GM19372 (cell line): ENCODE data around the gene PGA4.
"Not testable (repeated sequence)": the region's sequence is repeated elsewhere in the genome, so short reads cannot be mapped to it uniquely, and the experiment has no call there.

Experiments
- ATAC-seq: cut with Tn5 transposase; IDR thresholded peaks from one replicate; pipeline ENCODE4 v1.9.1; 2021; ENCODE audit warnings: mild to moderate bottlenecking, low read depth, moderate library complexity; ENCODE audit not compliant: unreplicated experiment

Gene PGA4

GRCh38 chr11:61203873-61204272 lies 18.3 kb upstream of the PGA4 start:
- ATAC-seq = not testable (repeated sequence)

- not testable (repeated sequence) for ATAC-seq
Observed at GRCh38 chr11:61204502-61205059, 17.6 kb upstream of the PGA4 start.

GRCh38 chr11:61207636-61208310 lies 14.4 kb upstream of the PGA4 start:
- ATAC-seq = not testable (repeated sequence)

GRCh38 chr11:61210629-61211028 lies 11.5 kb upstream of the PGA4 start:
- not testable (repeated sequence) for ATAC-seq

- ATAC-seq = not testable (repeated sequence)
Observed at GRCh38 chr11:61211327-61211952, 10.7 kb upstream of the PGA4 start.

GRCh38 chr11:61212202-61212601 lies 9.9 kb upstream of the PGA4 start:
- not testable (repeated sequence) for ATAC-seq

GRCh38 chr11:61213711-61214324 lies 8.3 kb upstream of the PGA4 start:
- ATAC-seq = not testable (repeated sequence)

- ATAC-seq = not testable (repeated sequence)
Observed at GRCh38 chr11:61218306-61218705, 3.8 kb upstream of the PGA4 start.

GRCh38 chr11:61219016-61219415 lies 3.1 kb upstream of the PGA4 start:
- not testable (repeated sequence) for ATAC-seq

- ATAC-seq = not testable (repeated sequence)
Observed at GRCh38 chr11:61222692-61223091, 545 bp downstream of the PGA4 start.

GRCh38 chr11:61226457-61227137 lies 4.5 kb downstream of the PGA4 start:
- ATAC-seq = not testable (repeated sequence)

GRCh38 chr11:61229458-61229857 lies 7.3 kb downstream of the PGA4 start:
- ATAC-seq = not testable (repeated sequence)

- not testable (repeated sequence) for ATAC-seq
Observed at GRCh38 chr11:61231033-61231432, 8.9 kb downstream of the PGA4 start.

GRCh38 chr11:61231585-61231984 lies 9.4 kb downstream of the PGA4 start:
- not testable (repeated sequence) for ATAC-seq

- not testable (repeated sequence) for ATAC-seq
Observed at GRCh38 chr11:61232548-61233145, 10.5 kb downstream of the PGA4 start.

- ATAC-seq = not testable (repeated sequence)
Observed at GRCh38 chr11:61237130-61237529, 15.0 kb downstream of the PGA4 start.

GRCh38 chr11:61240288-61240687 lies 18.1 kb downstream of the PGA4 start:
- ATAC-seq = not testable (repeated sequence)

GRCh38 chr11:61240875-61241274 lies 18.7 kb downstream of the PGA4 start, which contains the start of gene PGA5:
Gene PGA5 (plus strand): TSS chr11:61241175. CDS start chr11:61241227, 52 bp downstream.
- not testable (repeated sequence) for ATAC-seq

GRCh38 chr11:61241526-61241925 lies 19.4 kb downstream of the PGA4 start:
- ATAC-seq = not testable (repeated sequence)
